A673 (cell line): ENCODE results near the gene DAPK3. TPM values are rescaled to one million over a fixed set of nuclear protein-coding genes. Genes with fewer than 3 reads are reported as not detected.
"Not testable (repeated sequence)": the region's sequence is repeated elsewhere in the genome, so short reads cannot be mapped to it uniquely, and the experiment has no call there.

Source experiments
- BruUV-seq: library from RNA; stranded (reverse); fragments of 400-500 nt; replicated peaks from 2 replicates; lab custom pipeline; 2021; lab: Mats Ljungman, UMichigan
- CTCF ChIA-PET: fragments of 300-600 bp; sonication (Branson Sonifier 250); formaldehyde crosslinking; loops from one replicate; lab custom pipeline; 2022; ENCODE audit warnings: antibody characterized with exemption; lab: Charles Lee
- POLR2A ChIA-PET: fragments of 300-600 bp; sonication (Branson Sonifier 250); formaldehyde crosslinking; loops from one replicate; lab custom pipeline; 2022; ENCODE audit warnings: antibody characterized with exemption; ENCODE audit not compliant: low non-redundant PET; lab: Charles Lee
- DNase-seq: peaks from one replicate; pipeline ENCODE4 v3.0.0-alpha.2; 2015; ENCODE audit warnings: low spot score
- H3K27ac ChIP-seq: fragments of 200-600 bp; sonication (generic); 2 replicates; pipeline ENCODE4 v1.5.1; 2016; ENCODE audit warnings: mixed run types, low read depth, mild to moderate bottlenecking, mixed read lengths, antibody characterized with exemption, low read length; ENCODE audit not compliant: poor library complexity, severe bottlenecking
- H3K27me3 ChIP-seq: fragments of 200-600 bp; sonication (generic); replicated peaks from 2 replicates; pipeline ENCODE4 v1.6.1; 2017; ENCODE audit warnings: mixed run types, low read depth, mild to moderate bottlenecking, mixed read lengths, antibody characterized with exemption, low read length; ENCODE audit not compliant: insufficient read depth, poor library complexity
- H3K36me3 ChIP-seq: fragments of 200-600 bp; sonication (generic); 2 replicates; pipeline ENCODE4 v1.6.1; 2016; ENCODE audit warnings: mixed run types, mild to moderate bottlenecking, mixed read lengths, antibody characterized with exemption, low read length; ENCODE audit not compliant: insufficient read depth, poor library complexity, severe bottlenecking
- H3K4me1 ChIP-seq: fragments of 200-600 bp; sonication (generic); 2 replicates; pipeline ENCODE4 v1.6.1; 2017; ENCODE audit warnings: mixed run types, mild to moderate bottlenecking, mixed read lengths, antibody characterized with exemption, low read length; ENCODE audit not compliant: insufficient read depth, poor library complexity, severe bottlenecking
- H3K4me3 ChIP-seq: fragments of 200-600 bp; sonication (generic); 2 replicates; pipeline ENCODE4 v1.5.1; 2016; ENCODE audit warnings: low read depth, mixed run types, mild to moderate bottlenecking, mixed read lengths, low read length; ENCODE audit not compliant: poor library complexity, severe bottlenecking
- H3K9me3 ChIP-seq: fragments of 200-600 bp; sonication (generic); 2 replicates; pipeline ENCODE4 v1.6.1; 2016; ENCODE audit warnings: mixed run types, low read depth, mild to moderate bottlenecking, mixed read lengths, antibody characterized with exemption, low read length; ENCODE audit not compliant: poor library complexity, severe bottlenecking
- EZH2 ChIP-seq: fragments of 200-600 bp; sonication (generic); IDR thresholded peaks from 2 replicates; pipeline ENCODE4 v1.6.1; 2017; ENCODE audit warnings: borderline replicate concordance, low read depth, mild to moderate bottlenecking, mixed read lengths, antibody characterized with exemption, low read length; ENCODE audit not compliant: poor library complexity, severe bottlenecking
- intact Hi-C: fragments of 100-400 bp; cut with micrococcal nuclease; formaldehyde crosslinking; loops from one replicate; pipeline ENCODE4 v1.10.0; 2022; ENCODE audit not compliant: unreplicated experiment
- total RNA-seq: library from RNA; stranded (reverse); gene quantifications from 2 replicates; pipeline ENCODE4 v1.2.3, GENCODE V29; 2021
- TF ChIP-seq, protein P1 (sequence below): fragments of 300-800, 200-600 bp; sonication (generic); conservative IDR thresholded peaks from 2 replicates; pipeline ENCODE4 v1.5.1; 2017; ENCODE audit warnings: low read depth, mild to moderate bottlenecking, antibody characterized with exemption, low read length, moderate library complexity, mixed read lengths

Gene DAPK3
- total RNA-seq, 1 experiment from 2014 or later: 65.9 TPM

DNA sequence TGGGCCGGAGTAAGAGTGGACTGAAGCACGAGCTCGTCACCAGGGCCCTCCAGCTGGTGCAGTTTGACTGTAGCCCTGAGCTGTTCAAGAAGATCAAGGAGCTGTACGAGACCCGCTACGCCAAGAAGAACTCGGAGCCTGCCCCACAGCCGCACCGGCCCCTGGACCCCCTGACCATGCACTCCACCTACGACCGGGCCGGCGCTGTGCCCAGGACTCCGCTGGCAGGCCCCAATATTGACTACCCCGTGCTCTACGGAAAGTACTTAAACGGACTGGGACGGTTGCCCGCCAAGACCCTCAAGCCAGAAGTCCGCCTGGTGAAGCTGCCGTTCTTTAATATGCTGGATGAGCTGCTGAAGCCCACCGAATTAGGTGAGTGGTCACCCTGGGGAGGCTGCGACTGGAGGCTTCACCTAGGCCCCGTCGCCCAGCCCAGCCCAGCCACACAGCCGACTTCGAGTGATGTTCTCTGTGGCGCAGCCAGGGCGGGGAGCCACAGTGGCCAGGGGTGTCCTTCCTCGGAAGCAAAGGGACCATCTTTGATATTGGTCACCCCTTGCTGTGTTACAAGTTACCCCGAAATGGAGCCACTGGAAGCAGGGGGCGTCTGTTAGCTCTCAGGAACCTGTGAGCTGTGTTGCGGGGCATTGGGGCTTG lies 42.2 kb upstream of the DAPK3 start:
- ChIA-PET POLR2A (no interaction called here), CTCF (no interaction called here)
- no TSS peak for BruUV-seq
- TF ChIP-seq EZH2: no peak
- TF ChIP-seq, protein P1, sequence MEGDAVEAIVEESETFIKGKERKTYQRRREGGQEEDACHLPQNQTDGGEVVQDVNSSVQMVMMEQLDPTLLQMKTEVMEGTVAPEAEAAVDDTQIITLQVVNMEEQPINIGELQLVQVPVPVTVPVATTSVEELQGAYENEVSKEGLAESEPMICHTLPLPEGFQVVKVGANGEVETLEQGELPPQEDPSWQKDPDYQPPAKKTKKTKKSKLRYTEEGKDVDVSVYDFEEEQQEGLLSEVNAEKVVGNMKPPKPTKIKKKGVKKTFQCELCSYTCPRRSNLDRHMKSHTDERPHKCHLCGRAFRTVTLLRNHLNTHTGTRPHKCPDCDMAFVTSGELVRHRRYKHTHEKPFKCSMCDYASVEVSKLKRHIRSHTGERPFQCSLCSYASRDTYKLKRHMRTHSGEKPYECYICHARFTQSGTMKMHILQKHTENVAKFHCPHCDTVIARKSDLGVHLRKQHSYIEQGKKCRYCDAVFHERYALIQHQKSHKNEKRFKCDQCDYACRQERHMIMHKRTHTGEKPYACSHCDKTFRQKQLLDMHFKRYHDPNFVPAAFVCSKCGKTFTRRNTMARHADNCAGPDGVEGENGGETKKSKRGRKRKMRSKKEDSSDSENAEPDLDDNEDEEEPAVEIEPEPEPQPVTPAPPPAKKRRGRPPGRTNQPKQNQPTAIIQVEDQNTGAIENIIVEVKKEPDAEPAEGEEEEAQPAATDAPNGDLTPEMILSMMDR: no peak
- Histone ChIP-seq H3K9me3 (no peaks in the 10 kb centered on the region), H3K4me3 (no peak overlapping the region), H3K27ac (no peak overlapping the region), H3K27me3 (no peaks in the 10 kb centered on the region), H3K36me3 (peaks cover 27% of the 10 kb centered on the region), H3K4me1 (peaks cover 14% of the 10 kb centered on the region)
- DNase-seq: no peak
- intact Hi-C loops: no loop called here

DNA sequence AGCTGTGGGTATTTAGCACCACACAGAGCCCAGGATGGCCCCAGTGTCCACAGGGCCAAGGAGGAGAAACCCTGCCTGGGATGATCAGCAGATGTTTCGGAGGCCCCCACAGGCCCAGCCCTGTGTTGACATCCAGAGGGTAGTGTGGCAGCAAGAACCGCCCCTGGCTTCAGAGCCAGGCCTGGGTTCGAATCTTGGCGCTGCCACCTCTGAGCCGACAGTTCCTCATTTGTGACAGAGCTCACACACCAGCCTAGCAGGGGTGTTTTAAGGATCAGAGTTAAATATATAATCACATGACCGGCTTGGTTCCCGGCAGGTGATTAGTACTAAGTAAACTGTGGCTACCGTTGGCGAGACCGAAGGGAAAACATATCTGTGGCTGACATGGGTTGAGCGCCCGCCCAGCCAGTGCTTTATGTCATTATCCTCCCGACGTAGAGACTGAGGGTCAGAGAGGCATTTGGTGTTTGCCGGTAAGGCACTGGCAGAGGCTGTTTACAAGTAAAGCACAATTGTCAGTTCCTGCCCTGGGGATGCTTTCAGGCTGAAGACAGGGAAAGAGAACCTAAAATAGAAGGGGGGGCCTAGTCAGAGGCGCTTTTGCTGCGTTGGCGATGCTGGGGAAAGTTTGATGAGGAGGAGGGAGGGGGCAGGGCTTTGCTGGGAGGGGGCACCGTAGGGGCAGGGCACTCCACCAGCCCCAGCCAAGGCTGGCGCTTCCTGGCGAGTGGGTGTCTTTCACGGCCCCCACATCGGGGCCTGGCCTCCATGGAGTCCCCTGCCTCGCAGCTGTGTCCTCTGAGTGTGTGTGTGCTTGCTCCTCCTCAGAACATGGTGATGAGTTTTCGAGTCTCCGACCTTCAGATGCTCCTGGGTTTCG lies 41.4 kb upstream of the DAPK3 start:
- H3K9me3 ChIP-seq: no peaks in the 10 kb centered on the region
- ChIA-PET CTCF (no interaction called here), POLR2A (no interaction called here)
- intact Hi-C loops: no loop called here
- H3K4me3 ChIP-seq: no peak overlapping the region
- BruUV-seq: no TSS peak
- H3K4me1 ChIP-seq: peaks cover 9% of the 10 kb centered on the region
- no peak for TF ChIP-seq EZH2
- TF ChIP-seq, protein P1: no peak
- no peak overlapping the region for H3K27ac ChIP-seq
- no peak for DNase-seq
- no peaks in the 10 kb centered on the region for H3K27me3 ChIP-seq
- H3K36me3 ChIP-seq: peaks cover 27% of the 10 kb centered on the region

DNA sequence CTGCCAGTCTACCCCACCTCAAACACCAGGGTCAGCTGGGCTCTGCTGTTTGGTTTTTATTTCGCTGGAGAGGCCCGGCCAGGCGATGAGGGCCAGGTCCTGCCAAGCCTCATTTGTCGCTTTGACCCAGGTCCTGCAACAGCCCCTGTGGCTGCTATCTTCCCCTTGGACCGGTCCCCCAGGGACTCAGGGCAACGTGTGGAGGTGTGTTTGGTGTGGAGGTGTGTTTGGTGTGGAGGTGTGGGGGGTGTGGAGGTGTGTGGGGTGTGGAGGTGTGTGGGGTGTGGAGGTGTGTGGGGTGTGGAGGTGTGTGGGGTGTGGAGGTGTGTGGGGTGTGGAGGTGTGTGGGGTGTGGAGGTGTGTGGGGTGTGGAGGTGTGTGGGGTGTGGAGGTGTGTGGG lies 40.5 kb upstream of the DAPK3 start:
- POLR2A ChIA-PET, H3K9me3 ChIP-seq, H3K27me3 ChIP-seq, CTCF ChIA-PET, intact Hi-C loops, H3K4me3 ChIP-seq, H3K27ac ChIP-seq, BruUV-seq, H3K4me1 ChIP-seq, DNase-seq: not testable (repeated sequence)
- H3K36me3 ChIP-seq: peaks cover 27% of the 10 kb centered on the region
